ENCODE results near the gene ISG15. TPM values are rescaled to one million over a fixed set of nuclear protein-coding genes. Genes with fewer than 3 reads are reported as not detected.

ISG15 gene
- total and polyA plus RNA-seq, 2 of the 13 experiments (the other 11 are each of a cell fraction or from before 2014, with no cell fraction given): 42.1 to 54.9 TPM

DNA sequence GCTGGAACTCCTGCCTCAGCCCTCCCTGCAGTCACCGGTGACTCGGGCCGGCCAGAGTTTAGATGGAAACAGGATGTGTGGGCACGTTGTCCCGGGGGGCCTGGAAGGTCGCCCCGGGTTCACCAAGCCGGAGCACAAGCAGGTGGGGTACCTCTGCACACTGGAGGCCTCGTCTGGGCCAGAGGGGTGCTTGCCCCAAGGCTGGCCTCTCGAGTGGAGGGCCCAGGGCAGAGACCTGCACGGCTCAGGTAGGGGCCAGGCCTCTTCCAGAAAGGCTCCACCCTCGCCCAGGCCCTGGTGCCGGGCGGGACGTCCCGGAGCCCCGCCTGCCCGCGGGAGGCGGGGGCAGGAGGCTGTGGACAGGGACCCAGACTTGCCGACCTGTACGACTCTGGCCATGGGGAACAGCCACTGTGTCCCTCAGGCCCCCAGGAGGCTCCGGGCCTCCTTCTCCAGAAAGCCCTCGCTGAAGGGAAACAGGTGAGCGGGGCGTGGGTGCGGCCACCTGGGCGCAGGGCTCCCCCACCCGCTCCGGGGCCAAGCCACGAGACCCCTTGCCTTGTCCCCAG, 47.1 kb upstream of the ISG15 start, which contains the start of gene PLEKHN1 (continued):
- TF ChIP-seq, protein P1, sequence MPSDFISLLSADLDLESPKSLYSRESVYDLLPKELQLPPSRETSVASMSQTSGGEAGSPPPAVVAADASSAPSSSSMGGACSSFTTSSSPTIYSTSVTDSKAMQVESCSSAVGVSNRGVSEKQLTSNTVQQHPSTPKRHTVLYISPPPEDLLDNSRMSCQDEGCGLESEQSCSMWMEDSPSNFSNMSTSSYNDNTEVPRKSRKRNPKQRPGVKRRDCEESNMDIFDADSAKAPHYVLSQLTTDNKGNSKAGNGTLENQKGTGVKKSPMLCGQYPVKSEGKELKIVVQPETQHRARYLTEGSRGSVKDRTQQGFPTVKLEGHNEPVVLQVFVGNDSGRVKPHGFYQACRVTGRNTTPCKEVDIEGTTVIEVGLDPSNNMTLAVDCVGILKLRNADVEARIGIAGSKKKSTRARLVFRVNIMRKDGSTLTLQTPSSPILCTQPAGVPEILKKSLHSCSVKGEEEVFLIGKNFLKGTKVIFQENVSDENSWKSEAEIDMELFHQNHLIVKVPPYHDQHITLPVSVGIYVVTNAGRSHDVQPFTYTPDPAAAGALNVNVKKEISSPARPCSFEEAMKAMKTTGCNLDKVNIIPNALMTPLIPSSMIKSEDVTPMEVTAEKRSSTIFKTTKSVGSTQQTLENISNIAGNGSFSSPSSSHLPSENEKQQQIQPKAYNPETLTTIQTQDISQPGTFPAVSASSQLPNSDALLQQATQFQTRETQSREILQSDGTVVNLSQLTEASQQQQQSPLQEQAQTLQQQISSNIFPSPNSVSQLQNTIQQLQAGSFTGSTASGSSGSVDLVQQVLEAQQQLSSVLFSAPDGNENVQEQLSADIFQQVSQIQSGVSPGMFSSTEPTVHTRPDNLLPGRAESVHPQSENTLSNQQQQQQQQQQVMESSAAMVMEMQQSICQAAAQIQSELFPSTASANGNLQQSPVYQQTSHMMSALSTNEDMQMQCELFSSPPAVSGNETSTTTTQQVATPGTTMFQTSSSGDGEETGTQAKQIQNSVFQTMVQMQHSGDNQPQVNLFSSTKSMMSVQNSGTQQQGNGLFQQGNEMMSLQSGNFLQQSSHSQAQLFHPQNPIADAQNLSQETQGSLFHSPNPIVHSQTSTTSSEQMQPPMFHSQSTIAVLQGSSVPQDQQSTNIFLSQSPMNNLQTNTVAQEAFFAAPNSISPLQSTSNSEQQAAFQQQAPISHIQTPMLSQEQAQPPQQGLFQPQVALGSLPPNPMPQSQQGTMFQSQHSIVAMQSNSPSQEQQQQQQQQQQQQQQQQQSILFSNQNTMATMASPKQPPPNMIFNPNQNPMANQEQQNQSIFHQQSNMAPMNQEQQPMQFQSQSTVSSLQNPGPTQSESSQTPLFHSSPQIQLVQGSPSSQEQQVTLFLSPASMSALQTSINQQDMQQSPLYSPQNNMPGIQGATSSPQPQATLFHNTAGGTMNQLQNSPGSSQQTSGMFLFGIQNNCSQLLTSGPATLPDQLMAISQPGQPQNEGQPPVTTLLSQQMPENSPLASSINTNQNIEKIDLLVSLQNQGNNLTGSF (CRISPR knock-in tag; IDR thresholded peaks at IDR 0.05): 0 out of 2 replicates have a peak, but pooled peaks have one; percentile 11
- TF ChIP-seq, protein P2, sequence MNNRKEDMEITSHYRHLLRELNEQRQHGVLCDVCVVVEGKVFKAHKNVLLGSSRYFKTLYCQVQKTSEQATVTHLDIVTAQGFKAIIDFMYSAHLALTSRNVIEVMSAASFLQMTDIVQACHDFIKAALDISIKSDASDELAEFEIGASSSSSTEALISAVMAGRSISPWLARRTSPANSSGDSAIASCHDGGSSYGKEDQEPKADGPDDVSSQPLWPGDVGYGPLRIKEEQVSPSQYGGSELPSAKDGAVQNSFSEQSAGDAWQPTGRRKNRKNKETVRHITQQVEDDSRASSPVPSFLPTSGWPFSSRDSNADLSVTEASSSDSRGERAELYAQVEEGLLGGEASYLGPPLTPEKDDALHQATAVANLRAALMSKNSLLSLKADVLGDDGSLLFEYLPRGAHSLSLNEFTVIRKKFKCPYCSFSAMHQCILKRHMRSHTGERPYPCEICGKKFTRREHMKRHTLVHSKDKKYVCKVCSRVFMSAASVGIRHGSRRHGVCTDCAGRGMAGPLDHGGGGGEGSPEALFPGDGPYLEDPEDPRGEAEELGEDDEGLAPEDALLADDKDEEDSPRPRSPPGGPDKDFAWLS (CRISPR knock-in tag; IDR thresholded peaks at IDR 0.05; ENCODE audit: borderline replicate concordance): no peak
- TF ChIP-seq PRPF4 (IDR thresholded peaks at IDR 0.05; ENCODE audit: low read depth, low read length, poor library complexity, severe bottlenecking): no peak
- no peak for TF ChIP-seq PLRG1 (conservative IDR thresholded peaks at IDR 0.05)
- no peak for TF ChIP-seq RAD21 (CRISPR knock-in tag; IDR thresholded peaks at IDR 0.05)
- TF ChIP-seq HMG20A (CRISPR knock-in tag; IDR thresholded peaks at IDR 0.05; ENCODE audit: borderline replicate concordance): no peak
- TF ChIP-seq ZNF619 (CRISPR knock-in tag; IDR thresholded peaks at IDR 0.05): no peak
- TF ChIP-seq, protein P3, sequence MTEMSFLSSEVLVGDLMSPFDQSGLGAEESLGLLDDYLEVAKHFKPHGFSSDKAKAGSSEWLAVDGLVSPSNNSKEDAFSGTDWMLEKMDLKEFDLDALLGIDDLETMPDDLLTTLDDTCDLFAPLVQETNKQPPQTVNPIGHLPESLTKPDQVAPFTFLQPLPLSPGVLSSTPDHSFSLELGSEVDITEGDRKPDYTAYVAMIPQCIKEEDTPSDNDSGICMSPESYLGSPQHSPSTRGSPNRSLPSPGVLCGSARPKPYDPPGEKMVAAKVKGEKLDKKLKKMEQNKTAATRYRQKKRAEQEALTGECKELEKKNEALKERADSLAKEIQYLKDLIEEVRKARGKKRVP (CRISPR knock-in tag; IDR thresholded peaks at IDR 0.05): no peak
- no peak for TF ChIP-seq ZC3H13 (CRISPR knock-in tag; IDR thresholded peaks at IDR 0.05)
- no peak for TF ChIP-seq IRX3 (CRISPR knock-in tag; IDR thresholded peaks at IDR 0.05; ENCODE audit: borderline replicate concordance, low read depth)
- TF ChIP-seq, protein P4, sequence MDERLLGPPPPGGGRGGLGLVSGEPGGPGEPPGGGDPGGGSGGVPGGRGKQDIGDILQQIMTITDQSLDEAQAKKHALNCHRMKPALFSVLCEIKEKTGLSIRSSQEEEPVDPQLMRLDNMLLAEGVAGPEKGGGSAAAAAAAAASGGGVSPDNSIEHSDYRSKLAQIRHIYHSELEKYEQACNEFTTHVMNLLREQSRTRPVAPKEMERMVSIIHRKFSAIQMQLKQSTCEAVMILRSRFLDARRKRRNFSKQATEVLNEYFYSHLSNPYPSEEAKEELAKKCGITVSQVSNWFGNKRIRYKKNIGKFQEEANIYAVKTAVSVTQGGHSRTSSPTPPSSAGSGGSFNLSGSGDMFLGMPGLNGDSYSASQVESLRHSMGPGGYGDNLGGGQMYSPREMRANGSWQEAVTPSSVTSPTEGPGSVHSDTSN (CRISPR knock-in tag; IDR thresholded peaks at IDR 0.05): no peak
- TF ChIP-seq, protein P5, sequence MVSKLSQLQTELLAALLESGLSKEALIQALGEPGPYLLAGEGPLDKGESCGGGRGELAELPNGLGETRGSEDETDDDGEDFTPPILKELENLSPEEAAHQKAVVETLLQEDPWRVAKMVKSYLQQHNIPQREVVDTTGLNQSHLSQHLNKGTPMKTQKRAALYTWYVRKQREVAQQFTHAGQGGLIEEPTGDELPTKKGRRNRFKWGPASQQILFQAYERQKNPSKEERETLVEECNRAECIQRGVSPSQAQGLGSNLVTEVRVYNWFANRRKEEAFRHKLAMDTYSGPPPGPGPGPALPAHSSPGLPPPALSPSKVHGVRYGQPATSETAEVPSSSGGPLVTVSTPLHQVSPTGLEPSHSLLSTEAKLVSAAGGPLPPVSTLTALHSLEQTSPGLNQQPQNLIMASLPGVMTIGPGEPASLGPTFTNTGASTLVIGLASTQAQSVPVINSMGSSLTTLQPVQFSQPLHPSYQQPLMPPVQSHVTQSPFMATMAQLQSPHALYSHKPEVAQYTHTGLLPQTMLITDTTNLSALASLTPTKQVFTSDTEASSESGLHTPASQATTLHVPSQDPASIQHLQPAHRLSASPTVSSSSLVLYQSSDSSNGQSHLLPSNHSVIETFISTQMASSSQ (IDR thresholded peaks at IDR 0.05; ENCODE audit: low read depth): no peak
- TF ChIP-seq, protein P5 (CRISPR knock-in tag; IDR thresholded peaks at IDR 0.05; ENCODE audit: borderline replicate concordance): no peak
- TF ChIP-seq, protein P6, sequence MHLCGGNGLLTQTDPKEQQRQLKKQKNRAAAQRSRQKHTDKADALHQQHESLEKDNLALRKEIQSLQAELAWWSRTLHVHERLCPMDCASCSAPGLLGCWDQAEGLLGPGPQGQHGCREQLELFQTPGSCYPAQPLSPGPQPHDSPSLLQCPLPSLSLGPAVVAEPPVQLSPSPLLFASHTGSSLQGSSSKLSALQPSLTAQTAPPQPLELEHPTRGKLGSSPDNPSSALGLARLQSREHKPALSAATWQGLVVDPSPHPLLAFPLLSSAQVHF (CRISPR knock-in tag; IDR thresholded peaks at IDR 0.05): no peak

Data from HepG2 (cell line).